Measurements from ENCODE around the gene MYH6. TPM values are rescaled to one million over a fixed set of nuclear protein-coding genes. Genes with fewer than 3 reads are reported as not detected.

MYH6 gene
- total and polyA plus RNA-seq, 2 experiments from 2014 or later, result 2,795 to 8,484 TPM

DNA sequence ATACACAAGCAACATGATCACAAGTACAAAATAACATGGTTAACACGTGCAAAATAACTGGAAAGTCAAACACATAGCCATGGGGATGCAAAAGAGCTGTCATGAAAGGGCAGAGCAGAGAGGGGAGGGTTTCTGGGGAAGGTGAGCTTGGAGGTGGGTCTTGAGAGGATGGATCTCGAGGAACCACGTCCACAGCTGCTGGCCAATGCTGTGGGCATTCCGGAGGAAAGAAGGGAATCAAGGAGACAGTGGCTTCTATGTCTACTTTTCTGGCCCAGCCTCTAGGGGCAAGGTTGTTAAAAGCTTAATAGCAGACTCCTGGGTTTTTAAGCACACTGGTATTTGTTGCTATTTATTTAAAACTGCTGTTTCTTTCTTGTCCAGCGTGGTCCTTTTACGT is 35.8 kb upstream of the MYH6 start:
- peak overlapping the region; percentile 3 for H3K4me3 ChIP-seq
- H3K27ac ChIP-seq, result peak overlapping the region; percentile 100
- H3K9me3 ChIP-seq (ENCODE audit: low read depth), result no peaks in the 10 kb centered on the region
- H3K4me1 ChIP-seq (ENCODE audit: low read depth), result peaks cover 92% of the 10 kb centered on the region
- no peak for DNase-seq (ENCODE audit: low read depth in 1 of 2, low spot score in 1 of 2)
- TF ChIP-seq, protein P1, sequence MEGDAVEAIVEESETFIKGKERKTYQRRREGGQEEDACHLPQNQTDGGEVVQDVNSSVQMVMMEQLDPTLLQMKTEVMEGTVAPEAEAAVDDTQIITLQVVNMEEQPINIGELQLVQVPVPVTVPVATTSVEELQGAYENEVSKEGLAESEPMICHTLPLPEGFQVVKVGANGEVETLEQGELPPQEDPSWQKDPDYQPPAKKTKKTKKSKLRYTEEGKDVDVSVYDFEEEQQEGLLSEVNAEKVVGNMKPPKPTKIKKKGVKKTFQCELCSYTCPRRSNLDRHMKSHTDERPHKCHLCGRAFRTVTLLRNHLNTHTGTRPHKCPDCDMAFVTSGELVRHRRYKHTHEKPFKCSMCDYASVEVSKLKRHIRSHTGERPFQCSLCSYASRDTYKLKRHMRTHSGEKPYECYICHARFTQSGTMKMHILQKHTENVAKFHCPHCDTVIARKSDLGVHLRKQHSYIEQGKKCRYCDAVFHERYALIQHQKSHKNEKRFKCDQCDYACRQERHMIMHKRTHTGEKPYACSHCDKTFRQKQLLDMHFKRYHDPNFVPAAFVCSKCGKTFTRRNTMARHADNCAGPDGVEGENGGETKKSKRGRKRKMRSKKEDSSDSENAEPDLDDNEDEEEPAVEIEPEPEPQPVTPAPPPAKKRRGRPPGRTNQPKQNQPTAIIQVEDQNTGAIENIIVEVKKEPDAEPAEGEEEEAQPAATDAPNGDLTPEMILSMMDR (IDR thresholded peaks at IDR 0.05; ENCODE audit: low read depth, low read length), result no peak
- no peaks in the 10 kb centered on the region for H3K27me3 ChIP-seq
- H3K36me3 ChIP-seq, result no peaks in the 10 kb centered on the region

GRCh38 chr14:23443411-23443812 is 35.3 kb upstream of the MYH6 start:
- H3K36me3 ChIP-seq, result no peaks in the 10 kb centered on the region
- no peaks in the 10 kb centered on the region for H3K9me3 ChIP-seq (ENCODE audit: low read depth)
- peak overlapping the region; percentile 18 for H3K4me3 ChIP-seq
- peak in 1 of 2 donors; percentile 92 for DNase-seq (ENCODE audit: low read depth in 1 of 2, low spot score in 1 of 2)
- peak overlapping the region; percentile 100 for H3K27ac ChIP-seq
- peaks cover 96% of the 10 kb centered on the region for H3K4me1 ChIP-seq (ENCODE audit: low read depth)
- no peaks in the 10 kb centered on the region for H3K27me3 ChIP-seq
- TF ChIP-seq, protein P1 (IDR thresholded peaks at IDR 0.05; ENCODE audit: low read depth, low read length), result no peak

DNA sequence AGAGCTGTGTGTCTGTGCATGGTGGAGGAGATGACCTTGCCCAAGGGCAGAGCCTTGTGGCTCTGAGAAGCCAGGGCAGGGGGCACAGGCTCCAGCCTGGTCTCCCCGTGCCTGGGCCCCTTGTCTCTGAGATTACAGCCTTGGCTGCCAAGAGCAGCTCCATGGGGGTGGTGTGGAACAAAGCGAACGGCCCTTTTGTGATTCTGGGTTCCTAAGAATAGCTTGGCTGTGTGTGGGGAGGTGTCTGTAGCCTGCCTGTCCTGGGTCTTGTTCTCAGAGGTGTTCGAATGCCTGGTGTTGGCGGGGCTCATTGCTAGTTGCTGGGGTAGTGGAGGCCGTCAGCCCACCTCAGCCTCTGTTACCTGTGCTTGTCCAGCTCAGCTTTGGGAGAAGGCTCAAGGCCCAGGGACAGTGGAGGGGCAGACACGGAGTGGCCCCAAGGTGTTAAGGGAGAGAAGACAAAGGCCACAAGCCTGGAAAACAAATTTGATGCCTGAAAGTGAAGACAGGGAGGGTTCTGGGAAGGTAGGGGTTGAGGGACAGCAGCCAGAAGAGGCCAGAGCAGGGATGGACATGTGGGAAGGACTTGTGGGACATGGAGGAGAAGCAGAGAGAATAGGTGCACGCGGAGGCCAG is 34.8 kb upstream of the MYH6 start:
- Histone ChIP-seq H3K4me3 (peak overlapping the region; percentile 18), H3K4me1 (ENCODE audit: low read depth) (peaks cover 98% of the 10 kb centered on the region), H3K36me3 (no peaks in the 10 kb centered on the region), H3K27ac (peak overlapping the region; percentile 100), H3K27me3 (no peaks in the 10 kb centered on the region), H3K9me3 (ENCODE audit: low read depth) (no peaks in the 10 kb centered on the region)
- TF ChIP-seq, protein P1 (IDR thresholded peaks at IDR 0.05; ENCODE audit: low read depth, low read length), result no peak
- peak in 1 of 2 donors; percentile 92 for DNase-seq (ENCODE audit: low read depth in 1 of 2, low spot score in 1 of 2)

DNA sequence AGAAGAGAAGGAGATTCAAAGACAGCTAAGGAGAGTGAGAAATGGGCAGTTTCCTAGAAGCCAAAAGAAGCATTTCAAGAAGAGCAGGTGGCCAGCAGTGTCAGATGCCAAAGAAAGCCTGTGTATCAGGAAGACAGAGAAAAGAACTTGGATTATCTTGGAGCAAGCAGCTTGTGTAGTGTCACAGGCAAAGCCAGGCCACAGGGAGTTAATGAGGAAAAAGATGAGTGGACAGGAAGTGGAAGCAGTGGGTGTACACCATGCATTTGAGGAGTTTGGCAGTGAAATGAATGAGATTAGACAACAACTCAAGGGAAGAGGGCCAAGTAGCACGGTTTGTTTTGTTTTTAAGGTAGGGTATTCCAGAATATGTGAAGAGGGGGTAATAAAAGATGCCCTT is 33.0 kb upstream of the MYH6 start:
- DNase-seq (ENCODE audit: low read depth in 1 of 2, low spot score in 1 of 2), result peak in 1 of 2 donors; percentile 50
- H3K27me3 ChIP-seq, result no peaks in the 10 kb centered on the region
- H3K36me3 ChIP-seq, result no peaks in the 10 kb centered on the region
- no peak overlapping the region for H3K4me3 ChIP-seq
- peak overlapping the region; percentile 100 for H3K27ac ChIP-seq
- TF ChIP-seq, protein P1 (IDR thresholded peaks at IDR 0.05; ENCODE audit: low read depth, low read length), result no peak
- H3K9me3 ChIP-seq (ENCODE audit: low read depth), result no peaks in the 10 kb centered on the region
- peaks cover 98% of the 10 kb centered on the region for H3K4me1 ChIP-seq (ENCODE audit: low read depth)

GRCh38 chr14:23439107-23439835 is 31.2 kb upstream of the MYH6 start:
- no peaks in the 10 kb centered on the region for H3K27me3 ChIP-seq
- peaks cover 97% of the 10 kb centered on the region for H3K4me1 ChIP-seq (ENCODE audit: low read depth)
- TF ChIP-seq, protein P1 (IDR thresholded peaks at IDR 0.05; ENCODE audit: low read depth, low read length), result no peak
- H3K27ac ChIP-seq, result peak overlapping the region; percentile 100
- no peak overlapping the region for H3K4me3 ChIP-seq
- no peaks in the 10 kb centered on the region for H3K9me3 ChIP-seq (ENCODE audit: low read depth)
- DNase-seq (ENCODE audit: low read depth in 1 of 2, low spot score in 1 of 2), result no peak
- no peaks in the 10 kb centered on the region for H3K36me3 ChIP-seq

All from cardiac muscle cell (in vitro differentiated cells and primary cell).